Nephron (organoid): ENCODE data around the gene TRIM74.
"Not testable (repeated sequence)": the region's sequence is repeated elsewhere in the genome, so short reads cannot be mapped to it uniquely, and the experiment has no call there.

Source experiments
- H3K27ac Mint-ChIP-seq, 3 experiments: 2 replicates each; pipeline ENCODE4 v1.8.0; 2020; ENCODE audit warnings: mixed read lengths in 3 of 3, mild to moderate bottlenecking in 2 of 3, moderate library complexity in 1 of 3
- H3K27me3 Mint-ChIP-seq: 2 replicates; pipeline ENCODE4 v1.8.0; 2021; ENCODE audit warnings: low read depth, mild to moderate bottlenecking, moderate library complexity, mixed read lengths
- H3K36me3 Mint-ChIP-seq: 2 replicates; pipeline ENCODE4 v1.8.0; 2020; ENCODE audit warnings: low read depth, mixed read lengths
- H3K4me1 Mint-ChIP-seq: 2 replicates; pipeline ENCODE4 v1.8.0; 2020; ENCODE audit warnings: mixed read lengths
- H3K4me3 Mint-ChIP-seq, 3 experiments: 2 replicates each; pipeline ENCODE4 v1.8.0; 2020; ENCODE audit warnings: mild to moderate bottlenecking in 3 of 3, mixed read lengths in 3 of 3, moderate library complexity in 2 of 3
- H3K9me3 Mint-ChIP-seq: 2 replicates; pipeline ENCODE4 v1.8.0; 2020; ENCODE audit warnings: mixed read lengths

The TRIM74 gene

DNA sequence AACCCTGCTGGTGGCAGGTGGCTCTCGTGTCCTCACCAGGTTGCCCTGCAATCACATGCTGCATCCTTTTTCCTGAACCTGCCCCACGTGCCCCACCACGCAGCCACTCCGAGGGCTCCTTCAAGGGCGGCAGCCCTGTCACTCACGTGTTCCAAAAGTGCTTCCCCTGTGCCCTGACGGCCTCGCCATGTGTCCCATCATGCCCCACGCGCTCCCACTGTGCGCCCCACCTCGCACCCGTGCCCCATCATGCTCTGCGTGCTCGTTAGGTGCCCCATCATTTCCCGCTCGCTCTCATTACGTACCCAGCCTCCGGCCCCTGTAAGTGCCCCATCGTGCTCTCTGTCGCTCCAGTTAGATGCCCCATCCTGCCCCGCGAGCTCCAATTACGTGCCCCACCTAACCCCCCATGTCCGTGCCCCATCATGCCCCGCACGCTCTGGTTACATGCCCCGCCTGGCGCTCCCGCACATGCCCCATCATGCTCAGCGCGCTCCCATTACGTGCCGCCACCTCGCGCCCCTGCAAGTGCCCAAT, at the start of gene TRIM74:
Gene TRIM74 (minus strand): TSS at position 487 of the 537 bp plus-strand sequence. CDS start 3,309 bp downstream, outside the sequence.
- not testable (repeated sequence) for H3K9me3 Mint-ChIP-seq, H3K4me3 Mint-ChIP-seq, H3K27ac Mint-ChIP-seq, H3K36me3 Mint-ChIP-seq, H3K27me3 Mint-ChIP-seq, H3K4me1 Mint-ChIP-seq

DNA sequence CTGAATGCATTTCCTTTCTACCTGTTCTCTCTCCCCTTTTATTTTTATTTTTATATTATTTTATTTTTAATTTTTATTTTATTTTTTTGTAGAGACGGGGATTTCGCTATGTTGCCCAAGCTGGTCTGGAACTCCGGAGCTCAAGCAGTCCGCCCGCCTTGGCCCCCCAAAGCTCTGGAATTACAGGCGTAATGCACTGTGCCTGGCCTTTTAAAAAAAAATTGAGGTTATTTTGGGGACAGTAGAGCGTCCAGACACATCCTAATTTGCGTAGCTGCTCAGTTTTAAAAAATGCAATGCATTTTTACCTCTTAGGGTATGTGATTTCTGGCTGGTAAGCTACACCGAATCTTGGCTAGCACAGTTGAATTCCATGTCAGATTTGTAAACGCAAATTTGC, 37.2 kb upstream of the TRIM74 start:
- H3K36me3 Mint-ChIP-seq, H3K27me3 Mint-ChIP-seq, H3K9me3 Mint-ChIP-seq, H3K4me1 Mint-ChIP-seq, H3K27ac Mint-ChIP-seq: not testable (repeated sequence)
- peak overlapping the region; percentile 48 to 69 (median 56) for H3K4me3 Mint-ChIP-seq

DNA sequence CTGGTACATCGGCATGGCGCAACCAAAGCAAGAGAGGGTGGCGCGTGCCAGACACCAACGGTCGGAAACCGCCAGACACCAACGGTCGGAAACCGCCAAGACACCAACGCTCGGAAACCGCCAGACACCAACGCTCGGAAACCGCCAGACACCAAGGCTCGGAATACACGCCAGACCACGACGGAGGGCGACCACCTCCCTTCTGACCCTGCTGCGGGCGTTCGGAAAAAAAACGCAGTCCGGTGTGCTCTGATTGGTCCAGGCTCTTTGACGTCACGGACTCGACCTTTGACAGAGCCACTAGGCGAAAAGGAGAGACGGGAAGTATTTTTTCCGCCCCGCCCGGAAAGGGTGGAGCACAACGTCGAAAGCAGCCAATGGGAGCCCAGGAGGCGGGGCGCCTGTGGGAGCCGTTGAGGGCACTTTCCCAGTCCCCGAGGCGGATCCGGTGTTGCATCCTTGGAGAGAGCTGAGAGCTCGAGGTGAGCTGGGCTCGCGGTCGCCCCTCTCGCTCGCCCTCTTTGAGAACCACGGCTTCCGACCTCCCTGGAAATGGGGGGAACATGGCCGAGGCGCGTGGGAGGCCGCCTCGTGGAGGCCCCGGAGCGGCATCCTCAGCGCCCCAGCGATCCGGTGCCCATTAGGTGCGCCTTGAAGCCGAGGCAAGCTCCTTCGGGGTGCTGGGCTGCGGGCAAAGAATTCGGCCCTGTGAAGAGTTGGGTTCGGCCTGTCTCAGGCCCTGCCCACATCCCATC, 36.6 kb upstream of the TRIM74 start:
- peak overlapping the region; percentile 95 to 98 (median 97) for H3K4me3 Mint-ChIP-seq
- H3K4me1 Mint-ChIP-seq, H3K36me3 Mint-ChIP-seq, H3K9me3 Mint-ChIP-seq, H3K27me3 Mint-ChIP-seq: not testable (repeated sequence)
- peak overlapping the region; percentile 90 to 97 (median 92) for H3K27ac Mint-ChIP-seq

DNA sequence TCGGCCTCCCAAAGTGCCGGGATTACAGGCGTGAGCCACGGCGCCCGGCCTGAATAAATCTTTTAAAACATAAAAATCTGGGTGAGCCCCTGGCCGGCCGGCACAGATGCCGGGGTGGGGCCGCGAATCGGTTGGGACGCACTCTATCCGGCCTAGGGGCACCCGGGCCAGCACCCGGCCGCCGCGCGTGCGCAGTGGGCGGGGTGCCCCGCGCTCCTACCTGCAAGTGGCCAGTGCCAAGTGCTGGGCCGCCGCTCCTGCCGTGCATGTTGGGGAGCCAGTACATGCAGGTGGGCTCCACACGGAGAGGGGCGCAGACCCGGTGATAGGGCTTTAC, 36.1 kb upstream of the TRIM74 start:
- H3K27ac Mint-ChIP-seq, result peak overlapping the region; percentile 90 to 97 (median 92)
- not testable (repeated sequence) for H3K9me3 Mint-ChIP-seq, H3K27me3 Mint-ChIP-seq, H3K4me1 Mint-ChIP-seq, H3K36me3 Mint-ChIP-seq
- H3K4me3 Mint-ChIP-seq, result peak overlapping the region; percentile 95 to 98 (median 97)

DNA sequence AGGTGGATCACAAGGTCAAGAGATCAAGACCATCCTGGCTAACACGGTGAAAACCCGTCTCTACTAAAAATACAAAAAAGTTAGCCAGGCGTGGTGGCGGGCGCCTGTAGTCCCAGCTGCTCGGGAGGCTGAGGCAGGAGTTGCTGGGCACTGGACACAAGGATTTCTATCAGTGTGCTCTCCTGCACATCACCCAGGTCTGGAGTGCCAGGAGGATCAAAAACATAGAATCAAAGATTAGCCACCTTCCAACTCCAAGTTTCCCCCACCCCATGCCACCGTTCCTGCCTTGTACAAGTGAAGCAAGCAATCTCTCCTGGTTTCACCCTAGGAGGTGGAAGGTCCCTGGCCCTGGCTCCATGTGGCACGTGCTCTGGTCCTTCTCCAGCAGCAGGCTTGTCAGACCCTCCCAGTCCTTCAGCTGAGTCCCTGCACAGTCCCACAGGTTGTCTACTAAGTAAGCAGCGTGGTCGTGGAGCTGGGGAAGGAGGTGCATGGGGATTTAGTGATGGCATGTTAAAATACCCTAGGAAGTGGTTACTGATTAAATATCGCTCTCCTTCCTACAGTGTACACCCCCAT, 28.7 kb upstream of the TRIM74 start:
- not testable (repeated sequence) for H3K4me3 Mint-ChIP-seq, H3K27ac Mint-ChIP-seq, H3K9me3 Mint-ChIP-seq, H3K4me1 Mint-ChIP-seq, H3K27me3 Mint-ChIP-seq, H3K36me3 Mint-ChIP-seq

DNA sequence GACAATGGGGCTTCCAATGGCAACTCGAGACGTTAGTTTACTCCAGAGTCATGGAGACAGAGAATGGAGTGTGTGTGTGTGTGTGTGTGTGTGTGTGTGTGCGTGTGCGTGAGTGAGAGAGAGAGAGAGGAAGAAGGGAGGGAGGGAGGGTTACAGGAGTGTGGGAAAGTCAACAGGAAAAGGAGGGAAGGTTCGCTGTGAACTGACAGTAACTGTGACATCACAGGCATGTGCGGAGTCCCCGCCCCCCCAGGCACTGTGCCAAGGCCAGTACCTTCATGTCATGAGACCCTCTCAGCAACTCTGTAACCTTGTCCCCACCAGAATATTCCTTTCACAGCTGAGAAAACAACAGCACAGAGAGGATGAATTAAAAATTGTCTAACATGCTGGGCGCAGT, 28.2 kb upstream of the TRIM74 start:
- not testable (repeated sequence) for H3K9me3 Mint-ChIP-seq, H3K27ac Mint-ChIP-seq, H3K36me3 Mint-ChIP-seq, H3K27me3 Mint-ChIP-seq, H3K4me3 Mint-ChIP-seq, H3K4me1 Mint-ChIP-seq

DNA sequence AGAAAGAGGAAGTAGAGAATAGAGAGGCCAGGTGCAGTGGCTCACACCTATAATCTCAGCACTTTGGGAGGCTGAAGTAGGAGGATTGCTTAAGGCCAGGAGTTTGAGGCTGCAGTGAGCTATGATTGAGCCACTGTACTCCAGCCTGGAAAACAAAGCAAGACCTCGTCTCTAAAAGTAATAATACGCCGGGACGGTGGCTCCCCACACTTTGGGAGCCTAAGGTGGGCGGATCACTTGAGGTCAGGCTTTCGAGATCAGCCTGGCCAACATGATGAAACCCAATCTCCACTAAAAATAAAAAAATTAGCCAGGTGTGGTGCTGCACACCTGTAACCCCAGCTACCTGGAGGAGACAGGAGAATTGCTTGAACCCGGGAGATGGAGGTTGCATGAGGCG, 26.2 kb upstream of the TRIM74 start:
- H3K4me1 Mint-ChIP-seq, H3K27me3 Mint-ChIP-seq, H3K27ac Mint-ChIP-seq, H3K36me3 Mint-ChIP-seq, H3K9me3 Mint-ChIP-seq, H3K4me3 Mint-ChIP-seq: not testable (repeated sequence)

DNA sequence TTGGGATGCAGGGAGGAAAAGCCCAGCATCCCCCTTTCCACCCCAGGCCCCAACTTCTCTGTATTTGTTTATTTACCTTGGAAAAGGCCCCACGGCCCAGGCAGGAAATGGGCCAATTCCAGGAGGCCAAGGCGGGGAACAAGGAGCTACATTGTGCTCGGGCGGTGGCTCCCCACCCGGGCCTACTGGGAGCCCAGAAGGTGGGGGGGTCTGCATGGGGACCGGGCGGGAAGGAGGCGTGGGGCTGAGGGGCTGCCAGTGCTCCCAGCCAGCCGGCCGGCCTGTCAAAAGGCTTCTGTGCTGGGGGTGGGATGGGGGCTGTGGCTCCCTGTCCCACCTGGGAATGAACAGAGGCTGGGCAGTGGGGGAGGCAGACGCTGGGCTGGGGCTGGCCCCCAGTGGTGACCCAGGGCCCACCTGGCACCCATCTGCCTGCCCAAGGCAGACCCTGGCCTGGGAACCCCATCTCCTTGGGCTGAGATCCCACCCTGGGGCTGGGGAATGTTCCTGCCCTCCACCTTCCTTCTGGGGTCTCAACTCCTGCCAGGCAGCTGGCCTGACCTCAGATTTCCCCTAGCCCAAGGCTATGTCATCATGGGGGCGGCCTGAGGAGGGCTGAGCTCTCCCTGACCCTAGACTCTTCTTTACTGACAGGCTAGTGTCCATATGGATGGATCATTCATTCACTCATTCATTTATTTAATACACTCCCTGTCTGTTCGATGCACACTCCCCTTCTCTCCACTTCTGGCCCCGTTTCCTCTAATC, 21.1 kb upstream of the TRIM74 start:
- H3K27me3 Mint-ChIP-seq, H3K4me3 Mint-ChIP-seq, H3K36me3 Mint-ChIP-seq, H3K27ac Mint-ChIP-seq, H3K9me3 Mint-ChIP-seq, H3K4me1 Mint-ChIP-seq: not testable (repeated sequence)

DNA sequence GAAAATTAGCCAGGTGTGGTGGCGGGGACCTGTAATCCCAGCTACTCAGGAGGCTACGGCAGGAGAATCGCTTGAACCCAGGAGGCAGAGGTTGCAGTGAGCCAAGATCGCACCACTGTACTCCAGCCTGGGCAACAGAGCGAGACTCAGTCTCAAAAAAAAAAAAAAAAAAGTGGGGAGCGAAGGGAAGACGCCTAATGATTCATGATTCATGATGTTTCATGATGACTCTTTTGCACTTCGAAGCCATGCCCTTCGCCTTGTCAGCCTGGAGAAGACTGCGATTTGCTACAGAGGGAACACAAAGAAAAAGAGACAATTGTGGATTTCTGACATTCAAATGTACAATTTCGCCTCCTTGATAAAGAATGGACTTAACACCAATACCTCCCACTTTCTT, 12.8 kb upstream of the TRIM74 start:
- not testable (repeated sequence) for H3K9me3 Mint-ChIP-seq, H3K27ac Mint-ChIP-seq, H3K4me3 Mint-ChIP-seq, H3K27me3 Mint-ChIP-seq, H3K36me3 Mint-ChIP-seq, H3K4me1 Mint-ChIP-seq

DNA sequence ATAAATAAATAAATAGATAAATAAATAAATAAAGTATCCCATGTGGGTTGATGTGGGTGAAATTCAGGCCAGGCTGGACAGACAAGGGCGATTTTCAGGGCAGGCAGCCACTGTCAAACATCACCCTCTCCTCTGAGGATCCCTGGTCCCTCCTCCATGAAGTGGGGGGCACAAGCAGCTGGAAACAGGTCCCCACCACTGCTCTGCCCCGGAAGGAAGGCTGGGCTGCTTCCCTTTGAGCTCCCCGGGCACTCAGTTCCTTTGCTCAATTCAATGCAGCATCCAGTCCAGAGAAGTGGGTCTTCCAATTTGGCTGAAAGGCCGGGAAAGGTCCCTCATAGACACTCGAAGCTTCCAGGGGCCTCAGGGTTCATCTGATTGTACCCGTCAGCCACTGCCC, 11.1 kb upstream of the TRIM74 start:
- not testable (repeated sequence) for H3K4me1 Mint-ChIP-seq, H3K27ac Mint-ChIP-seq, H3K36me3 Mint-ChIP-seq, H3K4me3 Mint-ChIP-seq, H3K9me3 Mint-ChIP-seq, H3K27me3 Mint-ChIP-seq

DNA sequence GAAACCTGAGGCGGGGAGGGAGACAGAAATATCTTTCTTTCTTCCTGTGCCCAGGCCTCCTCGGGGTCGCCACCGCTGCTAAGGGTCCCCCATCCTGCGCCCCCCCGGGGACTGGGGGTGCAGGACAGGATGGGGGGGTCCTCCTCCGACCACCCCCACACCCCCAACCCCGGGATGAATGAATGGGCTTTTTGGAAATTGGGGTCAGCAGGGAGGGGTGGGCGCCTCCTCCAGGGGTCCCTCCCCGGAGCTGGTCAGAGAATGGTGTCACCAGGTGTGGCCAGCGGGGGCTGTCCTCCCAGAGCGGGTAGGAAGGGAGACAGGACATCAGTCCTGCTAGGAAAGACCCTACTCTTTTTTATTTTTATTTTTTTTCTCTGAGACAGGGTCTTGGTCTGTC, 7.2 kb upstream of the TRIM74 start:
- H3K4me1 Mint-ChIP-seq, H3K27ac Mint-ChIP-seq, H3K36me3 Mint-ChIP-seq, H3K4me3 Mint-ChIP-seq, H3K9me3 Mint-ChIP-seq, H3K27me3 Mint-ChIP-seq: not testable (repeated sequence)

DNA sequence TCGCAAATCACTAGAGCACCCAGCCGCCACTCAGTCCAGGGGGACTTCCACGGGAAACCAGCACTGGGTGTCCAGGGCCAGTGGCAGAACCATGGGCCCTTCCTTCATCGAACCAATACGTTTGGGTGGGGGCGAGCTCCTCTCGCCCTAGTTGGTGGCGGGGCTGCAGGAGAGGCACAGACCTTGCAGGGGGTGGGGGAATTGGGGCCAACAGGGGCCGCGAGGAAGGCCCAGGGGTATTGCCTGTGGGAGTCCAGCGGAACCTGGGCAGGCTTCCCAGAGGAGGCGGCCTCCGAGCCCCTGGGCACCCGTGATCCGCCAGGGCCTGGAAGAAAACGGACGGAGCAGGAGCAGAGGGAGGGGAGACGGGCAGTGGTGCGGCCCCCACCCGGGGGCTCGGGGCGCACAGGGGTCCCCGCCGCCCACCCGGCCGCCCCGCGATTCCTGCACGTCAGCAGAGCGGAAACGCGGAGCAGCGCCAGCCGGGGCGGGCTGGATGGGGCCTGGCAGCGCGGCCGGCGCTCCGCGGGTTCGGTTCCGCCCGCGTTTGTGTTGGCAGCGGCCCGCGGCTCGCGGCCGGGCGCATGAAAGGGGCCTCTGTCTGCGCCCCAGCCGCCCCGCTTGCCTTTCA, 6.5 kb upstream of the TRIM74 start:
- H3K36me3 Mint-ChIP-seq, H3K9me3 Mint-ChIP-seq, H3K27me3 Mint-ChIP-seq, H3K4me3 Mint-ChIP-seq, H3K4me1 Mint-ChIP-seq, H3K27ac Mint-ChIP-seq: not testable (repeated sequence)

DNA sequence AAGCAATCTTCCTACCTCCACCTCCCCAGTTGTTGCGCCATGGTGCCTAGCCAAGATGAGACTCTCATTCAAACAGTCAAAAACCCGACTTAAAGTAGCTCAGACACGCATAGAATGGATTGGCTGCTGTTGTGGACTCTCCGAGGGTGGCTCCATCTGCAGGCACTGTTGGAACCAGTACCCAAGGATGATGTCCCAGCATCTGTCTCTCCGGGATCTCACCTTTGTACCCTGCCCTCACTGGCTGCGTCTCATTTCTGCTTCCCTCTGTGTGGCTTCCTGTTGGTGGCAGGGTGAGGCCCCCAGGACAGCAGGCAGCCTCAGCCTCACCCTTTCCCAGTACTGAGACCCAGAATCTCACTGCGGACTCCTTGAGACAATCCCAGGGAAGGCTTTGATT, 5.5 kb upstream of the TRIM74 start:
- not testable (repeated sequence) for H3K9me3 Mint-ChIP-seq, H3K36me3 Mint-ChIP-seq, H3K4me3 Mint-ChIP-seq, H3K4me1 Mint-ChIP-seq, H3K27ac Mint-ChIP-seq, H3K27me3 Mint-ChIP-seq

DNA sequence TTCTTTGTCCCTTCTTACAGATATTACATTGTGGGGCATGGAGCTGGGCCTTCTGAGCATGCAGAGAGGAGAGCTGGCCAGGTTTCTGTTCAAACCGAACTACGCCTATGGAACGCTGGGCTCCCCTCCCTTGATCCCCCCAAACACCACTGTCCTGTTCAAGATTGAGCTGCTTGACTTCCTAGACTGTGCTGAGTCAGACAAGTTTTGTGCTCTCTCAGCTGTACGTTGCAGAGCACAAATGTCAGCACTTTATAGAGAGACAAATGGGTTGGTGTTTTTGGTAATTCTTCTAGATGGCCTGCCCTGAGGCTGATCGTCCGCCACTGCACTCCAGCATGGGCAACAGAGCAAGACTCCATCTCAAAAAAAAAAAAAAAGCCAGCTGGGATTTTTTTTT, 2.2 kb upstream of the TRIM74 start:
- H3K4me1 Mint-ChIP-seq, H3K36me3 Mint-ChIP-seq, H3K9me3 Mint-ChIP-seq, H3K27me3 Mint-ChIP-seq, H3K4me3 Mint-ChIP-seq, H3K27ac Mint-ChIP-seq: not testable (repeated sequence)

DNA sequence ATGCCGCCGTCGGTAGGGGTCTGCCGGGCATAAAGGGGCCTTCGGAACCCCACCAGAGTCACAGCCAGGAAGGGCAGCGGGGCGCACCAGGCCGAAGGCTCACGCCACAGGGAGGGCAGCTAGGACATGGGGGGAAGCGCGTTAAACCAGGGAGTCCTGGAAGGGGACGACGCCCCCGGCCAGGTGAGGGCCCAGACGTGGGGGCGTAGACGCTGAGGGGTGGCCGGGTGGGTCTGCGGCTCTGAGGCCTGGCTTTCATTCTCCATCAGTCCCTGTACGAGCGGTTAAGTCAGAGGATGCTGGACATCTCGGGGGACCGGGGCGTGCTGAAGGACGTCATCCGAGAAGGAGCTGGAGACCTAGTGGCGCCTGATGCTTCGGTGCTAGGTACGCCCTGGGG, 422 bp upstream of the TRIM74 start:
- H3K27me3 Mint-ChIP-seq, H3K27ac Mint-ChIP-seq, H3K36me3 Mint-ChIP-seq, H3K4me3 Mint-ChIP-seq, H3K4me1 Mint-ChIP-seq, H3K9me3 Mint-ChIP-seq: not testable (repeated sequence)
